Ureter (tissue), 1 donor: ENCODE results near the gene CES3. TPM values are rescaled to one million over a fixed set of nuclear protein-coding genes. Genes with fewer than 3 reads are reported as not detected.

ENCODE experiments used
- DNase-seq: peaks from one replicate; pipeline ENCODE4 v3.0.0-alpha.2; 2020; ENCODE audit warnings: low spot score
- total RNA-seq: library from RNA; stranded (reverse); gene quantifications from one replicate; pipeline ENCODE4 v1.2.4, GENCODE V29; 2023
- donor health status: DM: yes; HTN: yes; CAD: no.

CES3 gene
- 0.29 TPM for total RNA-seq

- no peak for DNase-seq
Observed at GRCh38 chr16:66961065-66961744, at the start of gene CES3. Gene CES3, plus strand, starts transcription at chr16:66961266. Its CDS starts 42 bp downstream, at chr16:66961308.

GRCh38 chr16:66911801-66912200 lies 49.3 kb upstream of the CES3 start:
- DNase-seq = no peak

GRCh38 chr16:66913081-66913480 lies 48.0 kb upstream of the CES3 start:
- no peak for DNase-seq

GRCh38 chr16:66913711-66914110 lies 47.4 kb upstream of the CES3 start:
- no peak for DNase-seq

GRCh38 chr16:66914541-66914940 lies 46.5 kb upstream of the CES3 start:
- no peak for DNase-seq

- DNase-seq = no peak
Observed at GRCh38 chr16:66915041-66915440, 46.0 kb upstream of the CES3 start.

GRCh38 chr16:66916518-66916917 lies 44.5 kb upstream of the CES3 start:
- no peak for DNase-seq

- no peak for DNase-seq
Observed at GRCh38 chr16:66917741-66918140, 43.3 kb upstream of the CES3 start.

- DNase-seq = no peak
Observed at GRCh38 chr16:66918355-66918754, 42.7 kb upstream of the CES3 start.

- no peak for DNase-seq
Observed at GRCh38 chr16:66918803-66919568, 42.1 kb upstream of the CES3 start, which contains the start of gene CDH16. Gene CDH16, minus strand, starts transcription at chr16:66918885. Its CDS starts 820 bp downstream, at chr16:66918065.

GRCh38 chr16:66919569-66920298 lies 41.3 kb upstream of the CES3 start:
- no peak for DNase-seq

- DNase-seq = no peak
Observed at GRCh38 chr16:66920299-66920590, 40.8 kb upstream of the CES3 start.

GRCh38 chr16:66920924-66921680 lies 40.0 kb upstream of the CES3 start:
- no peak for DNase-seq

GRCh38 chr16:66921729-66922450 lies 39.2 kb upstream of the CES3 start:
- DNase-seq = no peak

- DNase-seq = peak; percentile 68
Observed at GRCh38 chr16:66923247-66923731, 37.8 kb upstream of the CES3 start.

- DNase-seq = no peak
Observed at GRCh38 chr16:66923866-66924265, 37.2 kb upstream of the CES3 start.

GRCh38 chr16:66924527-66925321 lies 36.3 kb upstream of the CES3 start:
- DNase-seq = no peak

GRCh38 chr16:66925322-66925840 lies 35.7 kb upstream of the CES3 start, which contains the start of gene RRAD:
Gene RRAD, minus strand, starts transcription at chr16:66925535. Its CDS starts 356 bp downstream, at chr16:66925179.
- no peak for DNase-seq

- DNase-seq = no peak
Observed at GRCh38 chr16:66926171-66926947, 34.7 kb upstream of the CES3 start.
